ENCODE measurements around the gene KAT8. TPM values are rescaled to one million over a fixed set of nuclear protein-coding genes. Genes with fewer than 3 reads are reported as not detected.

The KAT8 gene
- total RNA-seq, 1 experiment from 2014 or later = 44.9 TPM

GRCh38 chr16:31078597-31079341 lies 38.7 kb upstream of the KAT8 start:
- ChIA-PET POLR2A (no interaction called here), RAD21 (ENCODE audit: low non-redundant PET in 1 of 2, low total read pairs in 2 of 2, uncharacterized antibody in 2 of 2, unreplicated experiment in 2 of 2) (no interaction called here), CTCF (no interaction called here)
- Histone ChIP-seq H3K36me3 (ENCODE audit: control insufficient read depth in 1 of 2, insufficient read depth in 2 of 2, low read length in 2 of 2) (peaks cover 19 to 42% of the 10 kb centered on the region in 2 experiments), H3K9me2 (ENCODE audit: insufficient read depth) (no peaks in the 10 kb centered on the region), H3K79me2 (ENCODE audit: insufficient read depth, low read length) (peaks cover 38% of the 10 kb centered on the region), H2AFZ (ENCODE audit: low read depth, low read length, poor library complexity, severe bottlenecking) (no peak overlapping the region), H3K27ac (ENCODE audit: low read depth, low read length) (no peak overlapping the region), H3K9me3 (ENCODE audit: control insufficient read depth in 1 of 2, insufficient read depth in 1 of 2, low read depth in 1 of 2, low read length in 2 of 2) (no peaks in the 10 kb centered on the region), H4K20me1 (ENCODE audit: insufficient read depth) (no peaks in the 10 kb centered on the region), H3K27me3 (ENCODE audit: insufficient read depth, low read length) (no peaks in the 10 kb centered on the region), H3K4me2 (ENCODE audit: low read length) (no peak overlapping the region), H3K4me1 (ENCODE audit: control insufficient read depth in 1 of 2, insufficient read depth in 2 of 2, low read length in 2 of 2) (peaks cover 3 to 19% of the 10 kb centered on the region in 2 experiments; a peak in 2 of 4 replicates), H3K4me3 (replicated peaks in 1 of 2; ENCODE audit: low read depth in 1 of 2, low read length in 2 of 2) (no peak overlapping the region), H3K9ac (ENCODE audit: low read length) (no peak overlapping the region)
- BruUV-seq (replicated peaks) = no TSS peak
- intact Hi-C loops (cut with micrococcal nuclease) = loop anchor here (10.0 kb wide), 1 partner anchor 376 kb away; the partner anchor contains the start of gene ARMC5
- no peak for DNase-seq (ENCODE audit: low read depth, low spot score)
- no peak for TF ChIP-seq ZFX (IDR thresholded peaks at IDR 0.05)
- TF ChIP-seq JUND (IDR thresholded peaks at IDR 0.05) = no peak
- TF ChIP-seq ZBTB33 (IDR thresholded peaks at IDR 0.05; ENCODE audit: extremely low read depth, insufficient replicate concordance, low read length) = no peak
- TF ChIP-seq SIN3A (IDR thresholded peaks at IDR 0.05; ENCODE audit: low read depth) = no peak
- no peak for TF ChIP-seq ELF1 (IDR thresholded peaks at IDR 0.05; ENCODE audit: borderline replicate concordance, low read depth)
- no peak for TF ChIP-seq YY1 (IDR thresholded peaks at IDR 0.05; ENCODE audit: extremely low read depth, insufficient replicate concordance, low read depth, low read length)
- TF ChIP-seq MAX (IDR thresholded peaks at IDR 0.05) = no peak
- no peak for TF ChIP-seq POLR2A (IDR thresholded peaks at IDR 0.05; ENCODE audit: borderline replicate concordance, extremely low read depth, insufficient read depth, insufficient read length)
- no peak for ATAC-seq
